Measurements from ENCODE around the gene CHST11. TPM values are rescaled to one million over a fixed set of nuclear protein-coding genes. Genes with fewer than 3 reads are reported as not detected.

Gene CHST11
- total RNA-seq, 1 experiment from 2014 or later = 1.1 TPM

- no TSS peak for BruUV-seq (replicated peaks)
- CTCF ChIA-PET = no interaction called here
- no peaks in the 10 kb centered on the region for H3K27me3 ChIP-seq (replicated peaks; ENCODE audit: insufficient read depth, low read depth, low read length, poor library complexity)
- intact Hi-C loops (cut with micrococcal nuclease; ENCODE audit: unreplicated experiment) = no loop called here
- no peaks in the 10 kb centered on the region for H3K36me3 ChIP-seq (ENCODE audit: insufficient read depth, low read length, poor library complexity, severe bottlenecking)
- POLR2A ChIA-PET (ENCODE audit: low non-redundant PET) = no interaction called here
- no peak for DNase-seq (ENCODE audit: low spot score)
- H3K27ac ChIP-seq (ENCODE audit: low read depth, low read length, poor library complexity, severe bottlenecking) = no peak overlapping the region
- H3K9me3 ChIP-seq (ENCODE audit: low read depth, low read length, poor library complexity, severe bottlenecking) = no peaks in the 10 kb centered on the region
- TF ChIP-seq, protein P1, sequence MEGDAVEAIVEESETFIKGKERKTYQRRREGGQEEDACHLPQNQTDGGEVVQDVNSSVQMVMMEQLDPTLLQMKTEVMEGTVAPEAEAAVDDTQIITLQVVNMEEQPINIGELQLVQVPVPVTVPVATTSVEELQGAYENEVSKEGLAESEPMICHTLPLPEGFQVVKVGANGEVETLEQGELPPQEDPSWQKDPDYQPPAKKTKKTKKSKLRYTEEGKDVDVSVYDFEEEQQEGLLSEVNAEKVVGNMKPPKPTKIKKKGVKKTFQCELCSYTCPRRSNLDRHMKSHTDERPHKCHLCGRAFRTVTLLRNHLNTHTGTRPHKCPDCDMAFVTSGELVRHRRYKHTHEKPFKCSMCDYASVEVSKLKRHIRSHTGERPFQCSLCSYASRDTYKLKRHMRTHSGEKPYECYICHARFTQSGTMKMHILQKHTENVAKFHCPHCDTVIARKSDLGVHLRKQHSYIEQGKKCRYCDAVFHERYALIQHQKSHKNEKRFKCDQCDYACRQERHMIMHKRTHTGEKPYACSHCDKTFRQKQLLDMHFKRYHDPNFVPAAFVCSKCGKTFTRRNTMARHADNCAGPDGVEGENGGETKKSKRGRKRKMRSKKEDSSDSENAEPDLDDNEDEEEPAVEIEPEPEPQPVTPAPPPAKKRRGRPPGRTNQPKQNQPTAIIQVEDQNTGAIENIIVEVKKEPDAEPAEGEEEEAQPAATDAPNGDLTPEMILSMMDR (conservative IDR thresholded peaks at IDR 0.05; ENCODE audit: low read depth, low read length) = no peak
- no peaks in the 10 kb centered on the region for H3K4me1 ChIP-seq (ENCODE audit: insufficient read depth, low read length, poor library complexity, severe bottlenecking)
- H3K4me3 ChIP-seq (ENCODE audit: low read depth, low read length, poor library complexity, severe bottlenecking) = no peak overlapping the region
These were observed 250.4 kb downstream of the CHST11 start for GRCh38 chr12:104707194-104707593.

GRCh38 chr12:104707794-104708558, 251.2 kb downstream of the CHST11 start:
- no peak for DNase-seq (ENCODE audit: low spot score)
- H3K27ac ChIP-seq (ENCODE audit: low read depth, low read length, poor library complexity, severe bottlenecking) = no peak overlapping the region
- H3K4me1 ChIP-seq (ENCODE audit: insufficient read depth, low read length, poor library complexity, severe bottlenecking) = no peaks in the 10 kb centered on the region
- H3K9me3 ChIP-seq (ENCODE audit: low read depth, low read length, poor library complexity, severe bottlenecking) = no peaks in the 10 kb centered on the region
- intact Hi-C loops (cut with micrococcal nuclease; ENCODE audit: unreplicated experiment) = no loop called here
- H3K36me3 ChIP-seq (ENCODE audit: insufficient read depth, low read length, poor library complexity, severe bottlenecking) = no peaks in the 10 kb centered on the region
- TF ChIP-seq EZH2 (IDR thresholded peaks at IDR 0.05; ENCODE audit: borderline replicate concordance, low read depth, low read length, poor library complexity, severe bottlenecking) = no peak
- TF ChIP-seq, protein P1 (conservative IDR thresholded peaks at IDR 0.05; ENCODE audit: low read depth, low read length) = no peak
- no peak overlapping the region for H3K4me3 ChIP-seq (ENCODE audit: low read depth, low read length, poor library complexity, severe bottlenecking)
- no TSS peak for BruUV-seq (replicated peaks)
- no peaks in the 10 kb centered on the region for H3K27me3 ChIP-seq (replicated peaks; ENCODE audit: insufficient read depth, low read depth, low read length, poor library complexity)
- ChIA-PET POLR2A (ENCODE audit: low non-redundant PET) (no interaction called here), CTCF (no interaction called here)

- Histone ChIP-seq H3K27me3 (replicated peaks; ENCODE audit: insufficient read depth, low read depth, low read length, poor library complexity) (no peaks in the 10 kb centered on the region), H3K9me3 (ENCODE audit: low read depth, low read length, poor library complexity, severe bottlenecking) (no peaks in the 10 kb centered on the region), H3K4me1 (ENCODE audit: insufficient read depth, low read length, poor library complexity, severe bottlenecking) (no peaks in the 10 kb centered on the region), H3K36me3 (ENCODE audit: insufficient read depth, low read length, poor library complexity, severe bottlenecking) (no peaks in the 10 kb centered on the region), H3K27ac (ENCODE audit: low read depth, low read length, poor library complexity, severe bottlenecking) (no peak overlapping the region), H3K4me3 (ENCODE audit: low read depth, low read length, poor library complexity, severe bottlenecking) (no peak overlapping the region)
- no peak for DNase-seq (ENCODE audit: low spot score)
- no TSS peak for BruUV-seq (replicated peaks)
- POLR2A ChIA-PET (ENCODE audit: low non-redundant PET) = no interaction called here
- intact Hi-C loops (cut with micrococcal nuclease; ENCODE audit: unreplicated experiment) = no loop called here
- TF ChIP-seq EZH2 (IDR thresholded peaks at IDR 0.05; ENCODE audit: borderline replicate concordance, low read depth, low read length, poor library complexity, severe bottlenecking) = no peak
- TF ChIP-seq, protein P1 (conservative IDR thresholded peaks at IDR 0.05; ENCODE audit: low read depth, low read length) = no peak
- CTCF ChIA-PET = no interaction called here
These were observed 252.1 kb downstream of the CHST11 start for GRCh38 chr12:104708891-104709290.

Data from A673 (cell line).